SU-DHL-6 (cell line): ENCODE measurements around the gene AMZ1.

Experiments
- H2AFZ ChIP-seq: fragments of 200-600 bp; sonication (generic); 2 replicates; pipeline ENCODE4 v1.6.1; 2014; ENCODE audit warnings: low read depth, mild to moderate bottlenecking, moderate library complexity, mixed read lengths, antibody characterized with exemption, low read length; ENCODE audit not compliant: severe bottlenecking
- H3F3A ChIP-seq: fragments of 200-600 bp; shearing (Covaris generic); 2 replicates; pipeline ENCODE4 v1.6.0; 2016; ENCODE audit warnings: antibody characterized with exemption, mild to moderate bottlenecking; ENCODE audit not compliant: insufficient read depth
- H3K27ac ChIP-seq: fragments of 200-600 bp; sonication (generic); 2 replicates; pipeline ENCODE4 v1.5.1; 2016; ENCODE audit warnings: low read depth, mild to moderate bottlenecking, low read length, moderate library complexity, mixed read lengths
- H3K27me3 ChIP-seq: fragments of 200-600 bp; sonication (generic), shearing (Covaris generic); 2 replicates; pipeline ENCODE4 v1.6.0; 2014; ENCODE audit warnings: mild to moderate bottlenecking, low read length
- H3K36me3 ChIP-seq: fragments of 200-600 bp; sonication (generic); 2 replicates; pipeline ENCODE4 v1.6.1; 2014; ENCODE audit warnings: mild to moderate bottlenecking, low read length, mixed read lengths
- H3K4me2 ChIP-seq: fragments of 300-600, 200-600 bp; shearing (Covaris generic), sonication (generic); 2 replicates; pipeline ENCODE4 v1.6.0; 2014; ENCODE audit warnings: low read length, low read depth, mild to moderate bottlenecking; ENCODE audit not compliant: poor library complexity, severe bottlenecking
- H3K4me3 ChIP-seq: fragments of 200-600 bp; sonication (generic); 2 replicates; pipeline ENCODE4 v1.5.1; 2014; ENCODE audit warnings: antibody characterized with exemption, low read length, mild to moderate bottlenecking, mixed read lengths; ENCODE audit not compliant: insufficient read depth, poor library complexity, severe bottlenecking
- H3K79me2 ChIP-seq: fragments of 200-600 bp; sonication (generic); 2 replicates; pipeline ENCODE4 v1.6.1; 2014; ENCODE audit warnings: mild to moderate bottlenecking, low read length, moderate library complexity; ENCODE audit not compliant: insufficient read depth
- H3K9ac ChIP-seq: fragments of 200-600 bp; sonication (generic); 2 replicates; pipeline ENCODE4 v1.7.0; 2014; ENCODE audit warnings: mild to moderate bottlenecking, low read length
- H3K9me2 ChIP-seq: fragments of 200-600 bp; sonication (generic); replicated peaks from 2 replicates; pipeline ENCODE4 v1.6.1; 2014; ENCODE audit warnings: low read length; ENCODE audit not compliant: insufficient read depth
- H3K9me3 ChIP-seq: fragments of 200-600 bp; sonication (generic); 2 replicates; pipeline ENCODE4 v1.6.1; 2014; ENCODE audit warnings: low read length, mixed read lengths; ENCODE audit not compliant: insufficient read depth
- H4K20me1 ChIP-seq: fragments of 200-600 bp; sonication (generic); 2 replicates; pipeline ENCODE4 v1.6.1; 2014; ENCODE audit warnings: low read depth, mild to moderate bottlenecking, antibody characterized with exemption, low read length, moderate library complexity, mixed read lengths
- EZH2phosphoT487 ChIP-seq: fragments of 200-600 bp; sonication (generic), shearing (Covaris generic); conservative IDR thresholded peaks from 2 replicates; pipeline ENCODE4 v1.6.1; 2018; ENCODE audit warnings: mild to moderate bottlenecking, antibody characterized with exemption, low read length, moderate library complexity, mixed read lengths
- TF ChIP-seq, protein P1 (sequence below): fragments of 200-600 bp; sonication (generic); IDR thresholded peaks from one replicate; pipeline ENCODE4 v1.5.1; 2017; ENCODE audit warnings: antibody characterized with exemption, mild to moderate bottlenecking, low read length, moderate library complexity; ENCODE audit not compliant: insufficient read depth, poor library complexity, severe bottlenecking

AMZ1 gene

DNA sequence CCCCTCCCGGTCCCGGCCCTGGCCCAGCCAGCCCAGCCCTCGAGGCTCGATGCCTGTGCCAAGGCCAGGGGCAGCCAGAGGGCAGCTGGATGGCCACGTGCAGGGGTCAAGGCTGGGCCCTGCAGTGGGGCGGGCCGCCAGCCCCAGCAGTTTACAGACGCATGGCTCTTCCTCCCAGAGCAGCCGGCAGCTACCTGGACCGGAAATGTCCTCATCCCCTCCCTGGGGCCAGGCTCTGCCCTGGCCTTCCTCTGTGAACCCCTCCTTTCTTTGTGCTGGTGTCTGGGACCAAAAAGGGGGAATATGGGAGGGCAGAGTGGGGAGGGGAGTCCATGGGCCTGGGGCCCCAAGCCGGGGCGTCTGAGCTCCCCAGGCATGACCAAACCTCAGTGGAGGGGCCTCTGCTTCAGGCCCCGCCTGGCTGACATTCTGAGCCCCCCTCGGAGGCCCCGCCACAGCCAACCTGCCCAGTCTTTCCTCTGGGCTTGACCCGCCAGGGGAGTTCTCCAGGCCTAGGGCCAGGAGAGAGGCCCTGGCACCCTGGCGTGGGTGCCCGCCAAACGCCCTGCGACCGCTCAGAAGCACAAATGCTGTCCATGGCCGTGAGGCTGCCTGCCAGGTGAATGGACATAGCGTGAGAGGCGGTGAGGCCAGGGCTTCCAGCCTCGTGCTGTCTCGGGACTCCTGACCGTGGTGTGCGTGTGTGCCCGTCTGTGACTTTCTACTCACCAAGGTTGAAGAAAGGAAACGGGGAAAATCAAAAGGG, 24.7 kb upstream of the AMZ1 start:
- no peaks in the 10 kb centered on the region for H3K27me3 ChIP-seq

DNA sequence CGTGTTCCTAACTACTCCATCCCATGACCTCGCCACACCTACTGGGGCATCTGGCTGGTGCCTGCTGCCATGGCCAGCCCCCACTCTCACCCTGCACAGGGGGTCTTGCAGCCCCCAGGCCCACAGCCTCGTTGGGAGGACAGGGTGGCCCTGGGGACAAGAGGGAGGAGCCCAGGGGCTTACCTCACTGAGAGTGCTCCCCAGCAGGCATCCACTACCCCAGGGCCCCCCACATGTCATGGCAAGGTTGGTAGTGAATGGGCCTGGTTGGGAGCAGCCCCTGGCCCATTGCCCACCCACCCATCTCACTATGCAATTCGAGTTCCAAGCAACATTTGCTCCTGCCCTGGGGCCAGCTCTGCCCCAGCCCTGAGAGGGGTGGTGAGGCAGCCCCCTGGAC, 24.0 kb upstream of the AMZ1 start:
- no peaks in the 10 kb centered on the region for H3K9me3 ChIP-seq
- H2AFZ ChIP-seq, result no peak overlapping the region
- H3K9me2 ChIP-seq, result no peaks in the 10 kb centered on the region
- H3F3A ChIP-seq, result no peaks in the 10 kb centered on the region
- no peak for TF ChIP-seq EZH2phosphoT487
- TF ChIP-seq, protein P1, sequence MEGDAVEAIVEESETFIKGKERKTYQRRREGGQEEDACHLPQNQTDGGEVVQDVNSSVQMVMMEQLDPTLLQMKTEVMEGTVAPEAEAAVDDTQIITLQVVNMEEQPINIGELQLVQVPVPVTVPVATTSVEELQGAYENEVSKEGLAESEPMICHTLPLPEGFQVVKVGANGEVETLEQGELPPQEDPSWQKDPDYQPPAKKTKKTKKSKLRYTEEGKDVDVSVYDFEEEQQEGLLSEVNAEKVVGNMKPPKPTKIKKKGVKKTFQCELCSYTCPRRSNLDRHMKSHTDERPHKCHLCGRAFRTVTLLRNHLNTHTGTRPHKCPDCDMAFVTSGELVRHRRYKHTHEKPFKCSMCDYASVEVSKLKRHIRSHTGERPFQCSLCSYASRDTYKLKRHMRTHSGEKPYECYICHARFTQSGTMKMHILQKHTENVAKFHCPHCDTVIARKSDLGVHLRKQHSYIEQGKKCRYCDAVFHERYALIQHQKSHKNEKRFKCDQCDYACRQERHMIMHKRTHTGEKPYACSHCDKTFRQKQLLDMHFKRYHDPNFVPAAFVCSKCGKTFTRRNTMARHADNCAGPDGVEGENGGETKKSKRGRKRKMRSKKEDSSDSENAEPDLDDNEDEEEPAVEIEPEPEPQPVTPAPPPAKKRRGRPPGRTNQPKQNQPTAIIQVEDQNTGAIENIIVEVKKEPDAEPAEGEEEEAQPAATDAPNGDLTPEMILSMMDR, result no peak
- H3K36me3 ChIP-seq, result no peaks in the 10 kb centered on the region
- H3K9ac ChIP-seq, result no peak overlapping the region
- no peak overlapping the region for H3K4me3 ChIP-seq
- H4K20me1 ChIP-seq, result no peaks in the 10 kb centered on the region
- H3K27me3 ChIP-seq, result no peaks in the 10 kb centered on the region
- H3K79me2 ChIP-seq, result no peaks in the 10 kb centered on the region
- no peak overlapping the region for H3K4me2 ChIP-seq
- H3K27ac ChIP-seq, result no peak overlapping the region

More for the DNA sequence above, 24.7 kb upstream of the AMZ1 start:
- Histone ChIP-seq H3K9me2 (no peaks in the 10 kb centered on the region), H3K9ac (no peak overlapping the region), H3K36me3 (no peaks in the 10 kb centered on the region), H3K79me2 (no peaks in the 10 kb centered on the region), H3F3A (no peaks in the 10 kb centered on the region), H2AFZ (no peak overlapping the region), H3K4me2 (no peak overlapping the region), H4K20me1 (no peaks in the 10 kb centered on the region), H3K4me3 (no peak overlapping the region), H3K27ac (no peak overlapping the region), H3K9me3 (no peaks in the 10 kb centered on the region)
- no peak for TF ChIP-seq EZH2phosphoT487
- TF ChIP-seq, protein P1, result no peak

- no peak overlapping the region for H3K4me2 ChIP-seq
- no peak overlapping the region for H3K9ac ChIP-seq
- H3K9me2 ChIP-seq, result no peaks in the 10 kb centered on the region
- no peaks in the 10 kb centered on the region for H3K27me3 ChIP-seq
- no peaks in the 10 kb centered on the region for H3F3A ChIP-seq
- H3K27ac ChIP-seq, result no peak overlapping the region
- no peak overlapping the region for H2AFZ ChIP-seq
- no peaks in the 10 kb centered on the region for H4K20me1 ChIP-seq
- TF ChIP-seq, protein P1, result no peak
- no peak for TF ChIP-seq EZH2phosphoT487
- H3K79me2 ChIP-seq, result no peaks in the 10 kb centered on the region
- H3K9me3 ChIP-seq, result no peaks in the 10 kb centered on the region
- no peaks in the 10 kb centered on the region for H3K36me3 ChIP-seq
- H3K4me3 ChIP-seq, result no peak overlapping the region
Observed at GRCh38 chr7:2665359-2665791, 22.6 kb upstream of the AMZ1 start.
